ENCODE results near the gene HES1.
"Not testable (repeated sequence)": the region's sequence is repeated elsewhere in the genome, so short reads cannot be mapped to it uniquely, and the experiment has no call there.

The HES1 gene

GRCh38 chr3:194142156-194142910 is 6.4 kb downstream of the HES1 start:
- no peak for DNase-seq

GRCh38 chr3:194145702-194146101 is 9.8 kb downstream of the HES1 start:
- no peak for DNase-seq

GRCh38 chr3:194147679-194148078 is 11.7 kb downstream of the HES1 start:
- DNase-seq: no peak

GRCh38 chr3:194148383-194148782 is 12.4 kb downstream of the HES1 start:
- no peak for DNase-seq

GRCh38 chr3:194150252-194150934 is 14.4 kb downstream of the HES1 start:
- DNase-seq: no peak

DNA sequence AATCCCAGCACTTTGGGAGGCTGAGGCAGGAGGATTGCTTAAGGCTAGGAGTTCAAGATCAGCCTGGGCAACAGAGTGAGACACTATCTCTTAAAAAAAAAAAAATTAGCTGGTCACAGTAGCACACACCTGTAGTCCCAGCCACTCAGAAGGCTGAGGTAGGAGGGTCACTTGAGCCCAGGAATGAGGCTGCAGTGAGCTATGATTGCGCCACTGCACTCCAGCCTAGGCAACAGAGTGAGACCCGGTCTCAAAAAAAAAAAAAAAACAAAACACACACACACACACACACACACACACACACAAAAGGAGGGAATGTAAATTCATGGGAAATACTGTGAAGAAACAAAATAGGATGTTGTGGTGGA is 15.0 kb downstream of the HES1 start:
- DNase-seq: not testable (repeated sequence)

GRCh38 chr3:194154346-194154745 is 18.4 kb downstream of the HES1 start:
- no peak for DNase-seq

DNA sequence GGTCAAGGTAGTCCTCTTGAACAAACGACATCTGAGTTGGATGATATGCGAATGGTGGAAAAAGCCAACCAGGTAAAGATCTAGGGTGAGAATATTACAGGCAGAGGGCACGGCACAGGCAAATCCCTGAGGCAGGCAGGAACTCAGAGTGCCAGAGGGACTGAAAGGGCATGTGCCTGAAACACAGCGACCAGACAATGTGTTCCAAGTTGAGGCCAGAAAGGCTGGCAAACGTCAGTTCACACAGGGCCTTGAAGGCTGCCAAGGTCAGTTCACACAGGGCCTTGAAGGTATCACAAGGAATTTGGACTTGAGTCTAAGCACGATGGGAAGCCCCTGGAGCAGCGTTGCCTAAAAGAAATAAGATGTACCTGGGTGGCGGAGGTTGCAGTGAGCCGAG is 20.1 kb downstream of the HES1 start:
- no peak for DNase-seq

GRCh38 chr3:194158942-194159439 is 23.0 kb downstream of the HES1 start:
- DNase-seq: no peak

GRCh38 chr3:194160158-194160557 is 24.2 kb downstream of the HES1 start:
- DNase-seq: no peak

DNA sequence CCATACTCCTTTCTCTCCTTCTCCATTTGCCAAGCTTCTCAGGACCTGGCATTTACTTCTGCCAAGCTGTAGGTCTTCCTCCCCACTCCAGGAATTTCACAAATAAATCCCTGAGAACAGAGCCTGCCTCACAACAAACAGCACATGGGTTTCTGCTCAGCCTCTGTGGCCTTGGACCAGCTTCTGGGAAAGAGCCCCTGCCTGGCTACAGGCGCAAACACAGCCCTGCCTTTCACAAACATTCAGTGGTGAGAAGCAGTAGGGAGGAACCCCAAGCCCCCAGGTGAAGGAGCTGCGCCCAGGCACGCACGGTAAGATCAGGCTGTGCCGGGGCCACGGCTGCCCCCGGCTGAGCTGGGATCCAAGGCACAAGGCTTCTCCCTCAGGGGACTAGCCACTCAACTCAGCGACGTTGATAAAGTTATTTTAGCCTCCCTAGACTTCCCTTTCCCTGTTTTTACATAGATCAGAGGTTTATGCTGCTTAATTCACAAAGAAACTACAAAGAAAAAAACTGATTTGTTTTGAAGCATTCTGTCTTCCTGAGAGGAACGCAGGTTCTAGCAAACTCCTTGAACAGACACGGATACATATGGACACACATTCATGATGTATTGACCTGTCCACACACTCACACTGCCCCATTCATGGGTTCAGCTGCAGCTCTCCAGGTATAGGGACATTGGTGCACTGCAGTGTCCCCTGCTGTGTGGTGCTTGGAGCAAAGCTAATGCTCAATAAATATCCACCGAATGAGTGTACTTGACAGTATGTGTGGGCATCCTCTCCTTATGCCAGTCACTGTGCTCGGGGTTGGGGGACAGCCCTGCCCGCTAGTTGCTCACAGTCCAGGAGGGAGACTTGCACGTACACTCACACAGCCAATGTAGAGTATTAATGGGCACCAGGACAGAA is 25.4 kb downstream of the HES1 start:
- DNase-seq: no peak

GRCh38 chr3:194162070-194162678 is 26.2 kb downstream of the HES1 start:
- no peak for DNase-seq

GRCh38 chr3:194162817-194163584 is 27.1 kb downstream of the HES1 start:
- DNase-seq: no peak

- DNase-seq: no peak
Measured at GRCh38 chr3:194163697-194164096, 27.7 kb downstream of the HES1 start.

GRCh38 chr3:194164861-194165260 is 28.9 kb downstream of the HES1 start:
- DNase-seq: no peak

DNA sequence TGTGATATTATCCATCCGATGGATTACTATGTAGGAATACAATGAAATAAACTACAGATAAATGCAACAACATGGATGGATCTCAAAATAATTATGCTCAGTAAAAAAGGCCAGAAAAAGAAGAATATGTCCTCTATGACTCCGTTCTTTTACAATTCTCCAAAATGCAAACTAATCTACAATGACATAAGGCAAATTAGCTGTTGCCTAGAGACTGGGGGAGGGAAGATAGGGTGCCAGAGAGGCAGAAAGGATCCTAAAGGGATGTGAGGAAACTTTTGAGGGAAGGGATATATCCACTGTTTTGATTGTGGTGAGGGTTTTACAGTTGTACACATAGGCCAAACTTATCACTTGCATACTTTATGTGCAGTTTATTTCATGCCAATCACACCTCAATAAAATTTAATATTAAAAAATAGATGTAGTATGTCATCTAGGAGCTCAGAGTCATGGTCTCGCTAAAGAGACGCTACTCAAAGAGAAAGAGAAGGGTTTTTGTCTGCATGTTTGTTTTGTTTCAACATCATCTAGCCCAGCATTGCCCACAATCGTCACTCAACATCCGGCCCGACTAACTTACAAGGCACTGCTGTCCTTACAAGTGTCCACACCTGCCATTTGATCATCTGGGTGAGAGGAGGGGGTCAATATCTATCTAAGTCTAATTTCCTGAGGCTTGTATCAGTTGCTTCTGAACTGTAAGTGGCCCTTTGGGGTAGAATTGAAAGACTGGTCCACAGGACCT is 29.5 kb downstream of the HES1 start:
- DNase-seq: no peak

- DNase-seq: no peak
Measured at GRCh38 chr3:194166682-194167479, 30.9 kb downstream of the HES1 start.

GRCh38 chr3:194167480-194168282 is 31.7 kb downstream of the HES1 start:
- DNase-seq: no peak

GRCh38 chr3:194168994-194169393 is 33.0 kb downstream of the HES1 start:
- DNase-seq: no peak

GRCh38 chr3:194169595-194169994 is 33.6 kb downstream of the HES1 start:
- no peak for DNase-seq
